Measurements from ENCODE around the gene MCCD1. TPM values are rescaled to one million over a fixed set of nuclear protein-coding genes. Genes with fewer than 3 reads are reported as not detected.
"Not testable (repeated sequence)": the region's sequence is repeated elsewhere in the genome, so short reads cannot be mapped to it uniquely, and the experiment has no call there.

MCCD1 gene
- total RNA-seq, 1 experiment from 2014 or later, result not detected

- DNase-seq, result peak; percentile 88 to 90
- peaks cover 27% of the 10 kb centered on the region for H3K4me1 Mint-ChIP-seq (ENCODE audit: low read depth, unreplicated experiment)
- CTCF ChIA-PET, result interaction anchor here (0.6 to 1.8 kb wide), 3 partner anchors 95 to 100 kb away, joined by 4 to 5 read pairs (median 4); no protein-coding TSS in a partner anchor
- Histone ChIP-seq H3K4me3 (ENCODE audit: low read depth, low read length) (peak within 1 kb of the TSS; percentile 55), H3K27me3 (replicated peaks; ENCODE audit: control insufficient read depth, insufficient read depth, low read length) (no peaks in the 10 kb centered on the region), H3K36me3 (ENCODE audit: control insufficient read depth, insufficient read depth, low read length) (no peaks in the 10 kb centered on the region), H3K4me1 (no peaks in the 10 kb centered on the region), H3K9me3 (no peaks in the 10 kb centered on the region)
- BruUV-seq (replicated peaks), result no TSS peak
- intact Hi-C loops (cut with micrococcal nuclease; ENCODE audit: unreplicated experiment), result loop anchor here (10.0 kb wide), 1 partner anchor 93 kb away; the partner anchor contains the start of gene MICA
- H3K9me3 Mint-ChIP-seq (ENCODE audit: unreplicated experiment), result no peaks in the 10 kb centered on the region
- POLR2A ChIA-PET, result interaction anchor here (0.6 to 0.8 kb wide), 3 partner anchors 14 to 43 kb away, joined by 3 to 5 read pairs (median 4); no protein-coding TSS in a partner anchor
- peak within 1 kb of the TSS; percentile 97 for H3K4me3 Mint-ChIP-seq (ENCODE audit: unreplicated experiment)
- peaks cover 8% of the 10 kb centered on the region for H3K27me3 Mint-ChIP-seq (ENCODE audit: insufficient read depth, unreplicated experiment)
- peak within 1 kb of the TSS; percentile 51 for H3K27ac Mint-ChIP-seq (ENCODE audit: unreplicated experiment)
- no peak for TF ChIP-seq CTCF (IDR thresholded peaks at IDR 0.05; ENCODE audit: insufficient read depth in 1 of 2, low read depth in 1 of 2, low read length in 1 of 2, severe bottlenecking in 1 of 2, unreplicated experiment in 1 of 2)
- no peaks in the 10 kb centered on the region for H3K36me3 Mint-ChIP-seq (ENCODE audit: insufficient read depth, unreplicated experiment)
Observed at GRCh38 chr6:31497531-31498476, 31.0 kb upstream of the MCCD1 start, which contains the start of gene MICB. Gene MICB, plus strand, starts transcription at chr6:31498145. Its CDS starts 49 bp downstream, at chr6:31498194.

GRCh38 chr6:31498748-31499147 is 30.0 kb upstream of the MCCD1 start:
- H3K27ac Mint-ChIP-seq (ENCODE audit: unreplicated experiment), result peak overlapping the region; percentile 51
- ChIA-PET POLR2A (no interaction called here), CTCF (interaction anchor here (0.5 to 0.6 kb wide), 2 partner anchors 96 to 326 kb away, joined by 3 to 4 read pairs; no protein-coding TSS in a partner anchor)
- H3K27me3 Mint-ChIP-seq (ENCODE audit: insufficient read depth, unreplicated experiment), result peaks cover 6% of the 10 kb centered on the region
- no peaks in the 10 kb centered on the region for H3K36me3 ChIP-seq (ENCODE audit: control insufficient read depth, insufficient read depth, low read length)
- no peaks in the 10 kb centered on the region for H3K9me3 Mint-ChIP-seq (ENCODE audit: unreplicated experiment)
- no peaks in the 10 kb centered on the region for H3K36me3 Mint-ChIP-seq (ENCODE audit: insufficient read depth, unreplicated experiment)
- peaks cover 23% of the 10 kb centered on the region for H3K4me1 Mint-ChIP-seq (ENCODE audit: low read depth, unreplicated experiment)
- H3K4me3 Mint-ChIP-seq (ENCODE audit: unreplicated experiment), result peak overlapping the region; percentile 97
- no TSS peak for BruUV-seq (replicated peaks)
- H3K4me1 ChIP-seq, result no peaks in the 10 kb centered on the region
- intact Hi-C loops (cut with micrococcal nuclease; ENCODE audit: unreplicated experiment), result loop anchor here (10.0 kb wide), 1 partner anchor 94 kb away; the partner anchor contains the start of gene MICA
- peak overlapping the region; percentile 26 for H3K4me3 ChIP-seq (ENCODE audit: low read depth, low read length)
- H3K9me3 ChIP-seq, result no peaks in the 10 kb centered on the region
- no peaks in the 10 kb centered on the region for H3K27me3 ChIP-seq (replicated peaks; ENCODE audit: control insufficient read depth, insufficient read depth, low read length)
- no peak for TF ChIP-seq CTCF (IDR thresholded peaks at IDR 0.05; ENCODE audit: insufficient read depth in 1 of 2, low read depth in 1 of 2, low read length in 1 of 2, severe bottlenecking in 1 of 2, unreplicated experiment in 1 of 2)
- DNase-seq, result peak in 1 of 2 experiments; percentile 42

- H3K9me3 Mint-ChIP-seq (ENCODE audit: unreplicated experiment); CTCF ChIA-PET; H3K9me3 ChIP-seq; H3K36me3 ChIP-seq (ENCODE audit: control insufficient read depth, insufficient read depth, low read length); POLR2A ChIA-PET; DNase-seq; H3K4me3 ChIP-seq (ENCODE audit: low read depth, low read length); BruUV-seq (replicated peaks); H3K27me3 ChIP-seq (replicated peaks; ENCODE audit: control insufficient read depth, insufficient read depth, low read length); H3K27ac Mint-ChIP-seq (ENCODE audit: unreplicated experiment); H3K27me3 Mint-ChIP-seq (ENCODE audit: insufficient read depth, unreplicated experiment); H3K36me3 Mint-ChIP-seq (ENCODE audit: insufficient read depth, unreplicated experiment); H3K4me1 ChIP-seq: not testable (repeated sequence)
- Mint-ChIP-seq H3K4me1 (ENCODE audit: low read depth, unreplicated experiment) (peaks cover 20% of the 10 kb centered on the region), H3K4me3 (ENCODE audit: unreplicated experiment) (peak overlapping the region; percentile 97)
- intact Hi-C loops (cut with micrococcal nuclease; ENCODE audit: unreplicated experiment), result loop anchor here (10.0 kb wide), 1 partner anchor 95 kb away; the partner anchor contains the start of gene MICA
Observed at GRCh38 chr6:31499648-31500047, 29.1 kb upstream of the MCCD1 start.
